Measurements from ENCODE around the gene MIEF1.

MIEF1 gene

DNA sequence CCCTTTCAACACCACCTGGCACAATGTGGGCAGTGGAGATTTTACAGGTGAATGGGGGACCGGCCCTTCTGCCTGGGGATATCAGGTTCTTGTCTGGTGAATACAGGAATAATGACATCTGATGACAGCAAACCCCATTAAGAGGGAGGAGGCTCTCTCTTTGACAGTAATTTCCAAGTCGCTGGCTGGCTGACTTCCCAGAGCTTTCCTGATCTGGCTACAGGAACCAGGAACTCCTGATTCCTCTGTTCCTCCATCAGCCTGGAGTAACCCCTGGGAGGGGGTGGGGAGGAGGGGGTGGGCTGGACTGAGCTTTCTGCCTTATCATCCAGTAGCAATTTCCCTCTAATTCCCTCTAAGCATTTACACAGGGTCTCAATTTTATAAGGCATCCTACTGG, 3.7 kb upstream of the MIEF1 start:
- Histone ChIP-seq H3K4me1 (ENCODE audit: control insufficient read depth, insufficient read depth, low read length) (peaks cover 10% of the 10 kb centered on the region), H3K27ac (ENCODE audit: extremely low read depth, low read depth, low read length) (no peak overlapping the region), H3K36me3 (ENCODE audit: control insufficient read depth in 2 of 2, insufficient read depth in 1 of 2, low read length in 2 of 2) (peaks cover 0 to under 1% of the 10 kb centered on the region in 2 experiments; a peak in 1 of 3 replicates), H3K4me3 (ENCODE audit: low read depth, low read length) (no peak overlapping the region), H3K9me3 (ENCODE audit: control insufficient read depth, insufficient read depth, low read depth, low read length) (no peaks in the 10 kb centered on the region)
- ChIA-PET CTCF (interaction anchor here (0.6 to 10.7 kb wide), 6 partner anchors 8 to 526 kb away, joined by 3 to 380 read pairs (median 4); partner anchors contain the start of gene RPS19BP1), POLR2A (interaction anchor here (0.9 to 2.4 kb wide), 2 partner anchors 22 to 25 kb away, joined by 3 to 13 read pairs; partner anchors contain the start of gene ATF4)
- TF ChIP-seq ZNF654 (tag by site-specific recombination; IDR thresholded peaks at IDR 0.05; ENCODE audit: low read depth) (no peak), ZNF626 (tag by site-specific recombination; IDR thresholded peaks at IDR 0.05) (no peak), ZNF768 (tag by site-specific recombination; IDR thresholded peaks at IDR 0.05) (no peak), ZXDB (tag by site-specific recombination; IDR thresholded peaks at IDR 0.05) (no peak), ZNF776 (tag by site-specific recombination; IDR thresholded peaks at IDR 0.05; ENCODE audit: borderline replicate concordance) (no peak), HOXA7 (CRISPR knock-in tag; IDR thresholded peaks at IDR 0.05; ENCODE audit: borderline replicate concordance) (no peak), ZNF677 (tag by site-specific recombination; IDR thresholded peaks at IDR 0.05) (no peak), ZNF596 (tag by site-specific recombination; IDR thresholded peaks at IDR 0.05) (no peak)
- TF ChIP-seq, protein P1, sequence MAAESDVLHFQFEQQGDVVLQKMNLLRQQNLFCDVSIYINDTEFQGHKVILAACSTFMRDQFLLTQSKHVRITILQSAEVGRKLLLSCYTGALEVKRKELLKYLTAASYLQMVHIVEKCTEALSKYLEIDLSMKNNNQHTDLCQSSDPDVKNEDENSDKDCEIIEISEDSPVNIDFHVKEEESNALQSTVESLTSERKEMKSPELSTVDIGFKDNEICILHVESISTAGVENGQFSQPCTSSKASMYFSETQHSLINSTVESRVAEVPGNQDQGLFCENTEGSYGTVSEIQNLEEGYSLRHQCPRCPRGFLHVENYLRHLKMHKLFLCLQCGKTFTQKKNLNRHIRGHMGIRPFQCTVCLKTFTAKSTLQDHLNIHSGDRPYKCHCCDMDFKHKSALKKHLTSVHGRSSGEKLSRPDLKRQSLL (tag by site-specific recombination; IDR thresholded peaks at IDR 0.05) = no peak
- TF ChIP-seq, protein P2, sequence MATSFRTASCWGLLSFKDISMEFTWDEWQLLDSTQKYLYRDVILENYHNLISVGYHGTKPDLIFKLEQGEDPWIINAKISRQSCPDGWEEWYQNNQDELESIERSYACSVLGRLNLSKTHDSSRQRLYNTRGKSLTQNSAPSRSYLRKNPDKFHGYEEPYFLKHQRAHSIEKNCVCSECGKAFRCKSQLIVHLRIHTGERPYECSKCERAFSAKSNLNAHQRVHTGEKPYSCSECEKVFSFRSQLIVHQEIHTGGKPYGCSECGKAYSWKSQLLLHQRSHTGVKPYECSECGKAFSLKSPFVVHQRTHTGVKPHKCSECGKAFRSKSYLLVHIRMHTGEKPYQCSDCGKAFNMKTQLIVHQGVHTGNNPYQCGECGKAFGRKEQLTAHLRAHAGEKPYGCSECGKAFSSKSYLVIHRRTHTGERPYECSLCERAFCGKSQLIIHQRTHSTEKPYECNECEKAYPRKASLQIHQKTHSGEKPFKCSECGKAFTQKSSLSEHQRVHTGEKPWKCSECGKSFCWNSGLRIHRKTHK (tag by site-specific recombination; IDR thresholded peaks at IDR 0.05) = no peak

DNA sequence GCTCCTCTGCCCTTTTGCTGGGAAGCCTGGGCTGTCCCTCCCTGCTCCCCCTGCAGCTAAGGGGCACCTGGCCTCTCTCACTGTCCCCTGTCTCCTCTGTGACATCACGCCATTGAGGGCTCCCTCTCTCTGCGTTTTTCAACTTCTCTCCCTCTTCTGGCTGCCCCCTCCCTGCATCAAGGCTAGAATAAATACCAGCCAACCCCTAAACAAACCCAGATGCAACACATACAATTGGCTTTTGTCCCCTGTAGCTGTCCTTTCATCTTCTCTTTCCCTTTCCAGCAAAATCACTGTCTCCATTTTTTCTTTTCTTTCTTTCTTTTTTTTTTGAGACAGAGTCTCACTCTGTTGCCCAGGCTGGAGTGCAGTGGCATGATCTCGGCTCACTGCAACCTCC, 3.3 kb upstream of the MIEF1 start:
- Histone ChIP-seq H3K27ac (ENCODE audit: extremely low read depth, low read depth, low read length) (no peak overlapping the region), H3K4me1 (ENCODE audit: control insufficient read depth, insufficient read depth, low read length) (peaks cover 12% of the 10 kb centered on the region), H3K36me3 (ENCODE audit: control insufficient read depth in 2 of 2, insufficient read depth in 1 of 2, low read length in 2 of 2) (peaks cover 0 to 4% of the 10 kb centered on the region in 2 experiments; a peak in 1 of 3 replicates), H3K9me3 (ENCODE audit: control insufficient read depth, insufficient read depth, low read depth, low read length) (no peaks in the 10 kb centered on the region), H3K4me3 (ENCODE audit: low read depth, low read length) (no peak overlapping the region)
- ChIA-PET POLR2A (interaction anchor here (0.9 to 2.4 kb wide), 2 partner anchors 22 to 25 kb away, joined by 3 to 13 read pairs; partner anchors contain the start of gene ATF4), CTCF (interaction anchor here (0.6 to 10.7 kb wide), 5 partner anchors 8 to 326 kb away, joined by 3 to 380 read pairs (median 5); partner anchors contain the start of gene RPS19BP1)
- TF ChIP-seq ZIC2 (tag by site-specific recombination; IDR thresholded peaks at IDR 0.05) (no peak), ZNF302 (tag by site-specific recombination; IDR thresholded peaks at IDR 0.05; ENCODE audit: low read depth) (no peak), IKZF3 (tag by site-specific recombination; IDR thresholded peaks at IDR 0.05) (no peak), GLI4 (tag by site-specific recombination; IDR thresholded peaks at IDR 0.05) (no peak), SP2 (tag by site-specific recombination; IDR thresholded peaks at IDR 0.05) (no peak), PRDM1 (tag by site-specific recombination; IDR thresholded peaks at IDR 0.05) (peak; percentile 88), GLIS2 (tag by site-specific recombination; IDR thresholded peaks at IDR 0.05) (no peak), ZNF600 (tag by site-specific recombination; IDR thresholded peaks at IDR 0.05) (no peak), ZNF146 (tag by site-specific recombination; IDR thresholded peaks at IDR 0.05) (no peak), ZNF335 (tag by site-specific recombination; conservative IDR thresholded peaks at IDR 0.05) (no peak), ZNF341 (tag by site-specific recombination; IDR thresholded peaks at IDR 0.05; ENCODE audit: low read depth) (0 out of 2 replicates have a peak, but pooled peaks have one; percentile 40), ZBTB48 (tag by site-specific recombination; IDR thresholded peaks at IDR 0.05) (peak; percentile 78), ZNF670 (tag by site-specific recombination; IDR thresholded peaks at IDR 0.05; ENCODE audit: low read depth) (no peak), ZNF555 (tag by site-specific recombination; conservative IDR thresholded peaks at IDR 0.05) (no peak), TCF7L2 (IDR thresholded peaks at IDR 0.05; ENCODE audit: borderline replicate concordance, low read depth, low read length) (no peak), ZNF121 (tag by site-specific recombination; IDR thresholded peaks at IDR 0.05) (peak; percentile 49; the same call in 1 of the 2 replicates), ZNF16 (tag by site-specific recombination; IDR thresholded peaks at IDR 0.05; ENCODE audit: low read depth) (no peak)
- TF ChIP-seq, protein P3, sequence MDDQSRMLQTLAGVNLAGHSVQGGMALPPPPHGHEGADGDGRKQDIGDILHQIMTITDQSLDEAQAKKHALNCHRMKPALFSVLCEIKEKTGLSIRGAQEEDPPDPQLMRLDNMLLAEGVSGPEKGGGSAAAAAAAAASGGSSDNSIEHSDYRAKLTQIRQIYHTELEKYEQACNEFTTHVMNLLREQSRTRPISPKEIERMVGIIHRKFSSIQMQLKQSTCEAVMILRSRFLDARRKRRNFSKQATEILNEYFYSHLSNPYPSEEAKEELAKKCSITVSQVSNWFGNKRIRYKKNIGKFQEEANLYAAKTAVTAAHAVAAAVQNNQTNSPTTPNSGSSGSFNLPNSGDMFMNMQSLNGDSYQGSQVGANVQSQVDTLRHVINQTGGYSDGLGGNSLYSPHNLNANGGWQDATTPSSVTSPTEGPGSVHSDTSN (CRISPR knock-in tag; IDR thresholded peaks at IDR 0.05) = no peak
- TF ChIP-seq, protein P4, sequence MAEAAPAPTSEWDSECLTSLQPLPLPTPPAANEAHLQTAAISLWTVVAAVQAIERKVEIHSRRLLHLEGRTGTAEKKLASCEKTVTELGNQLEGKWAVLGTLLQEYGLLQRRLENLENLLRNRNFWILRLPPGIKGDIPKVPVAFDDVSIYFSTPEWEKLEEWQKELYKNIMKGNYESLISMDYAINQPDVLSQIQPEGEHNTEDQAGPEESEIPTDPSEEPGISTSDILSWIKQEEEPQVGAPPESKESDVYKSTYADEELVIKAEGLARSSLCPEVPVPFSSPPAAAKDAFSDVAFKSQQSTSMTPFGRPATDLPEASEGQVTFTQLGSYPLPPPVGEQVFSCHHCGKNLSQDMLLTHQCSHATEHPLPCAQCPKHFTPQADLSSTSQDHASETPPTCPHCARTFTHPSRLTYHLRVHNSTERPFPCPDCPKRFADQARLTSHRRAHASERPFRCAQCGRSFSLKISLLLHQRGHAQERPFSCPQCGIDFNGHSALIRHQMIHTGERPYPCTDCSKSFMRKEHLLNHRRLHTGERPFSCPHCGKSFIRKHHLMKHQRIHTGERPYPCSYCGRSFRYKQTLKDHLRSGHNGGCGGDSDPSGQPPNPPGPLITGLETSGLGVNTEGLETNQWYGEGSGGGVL (tag by site-specific recombination; IDR thresholded peaks at IDR 0.05) = peak; percentile 47; the same call in 1 of the 2 replicates
- TF ChIP-seq, protein P2 (tag by site-specific recombination; IDR thresholded peaks at IDR 0.05) = no peak

Data from HEK293 (cell line).